Fibroblast of mammary gland (primary cell): Measurements from ENCODE around the gene GNPAT.
A peak's percentile ranks its signal among the peaks of the same experiment; 100 is the strongest.

Experiments used
- DNase-seq: peaks from one replicate; pipeline ENCODE4 v3.0.0-alpha.2; 2010; ENCODE audit warnings: low read depth
- H3K4me3 ChIP-seq: 2 replicates; pipeline ENCODE4 v1.5.1; 2011; ENCODE audit warnings: low read depth, mild to moderate bottlenecking, low read length, moderate library complexity; ENCODE audit not compliant: control insufficient read depth
- TF ChIP-seq, protein P1 (sequence below): conservative IDR thresholded peaks from 2 replicates; pipeline ENCODE4 v1.5.1; 2011; ENCODE audit warnings: low read depth, low read length, inconsistent platforms; ENCODE audit not compliant: control insufficient read depth, insufficient read depth

The GNPAT gene

GRCh38 chr1:231311720-231312431, 70.9 kb downstream of the GNPAT start:
- TF ChIP-seq, protein P1, sequence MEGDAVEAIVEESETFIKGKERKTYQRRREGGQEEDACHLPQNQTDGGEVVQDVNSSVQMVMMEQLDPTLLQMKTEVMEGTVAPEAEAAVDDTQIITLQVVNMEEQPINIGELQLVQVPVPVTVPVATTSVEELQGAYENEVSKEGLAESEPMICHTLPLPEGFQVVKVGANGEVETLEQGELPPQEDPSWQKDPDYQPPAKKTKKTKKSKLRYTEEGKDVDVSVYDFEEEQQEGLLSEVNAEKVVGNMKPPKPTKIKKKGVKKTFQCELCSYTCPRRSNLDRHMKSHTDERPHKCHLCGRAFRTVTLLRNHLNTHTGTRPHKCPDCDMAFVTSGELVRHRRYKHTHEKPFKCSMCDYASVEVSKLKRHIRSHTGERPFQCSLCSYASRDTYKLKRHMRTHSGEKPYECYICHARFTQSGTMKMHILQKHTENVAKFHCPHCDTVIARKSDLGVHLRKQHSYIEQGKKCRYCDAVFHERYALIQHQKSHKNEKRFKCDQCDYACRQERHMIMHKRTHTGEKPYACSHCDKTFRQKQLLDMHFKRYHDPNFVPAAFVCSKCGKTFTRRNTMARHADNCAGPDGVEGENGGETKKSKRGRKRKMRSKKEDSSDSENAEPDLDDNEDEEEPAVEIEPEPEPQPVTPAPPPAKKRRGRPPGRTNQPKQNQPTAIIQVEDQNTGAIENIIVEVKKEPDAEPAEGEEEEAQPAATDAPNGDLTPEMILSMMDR = no peak
- H3K4me3 ChIP-seq = no peak overlapping the region
- DNase-seq = no peak

DNA sequence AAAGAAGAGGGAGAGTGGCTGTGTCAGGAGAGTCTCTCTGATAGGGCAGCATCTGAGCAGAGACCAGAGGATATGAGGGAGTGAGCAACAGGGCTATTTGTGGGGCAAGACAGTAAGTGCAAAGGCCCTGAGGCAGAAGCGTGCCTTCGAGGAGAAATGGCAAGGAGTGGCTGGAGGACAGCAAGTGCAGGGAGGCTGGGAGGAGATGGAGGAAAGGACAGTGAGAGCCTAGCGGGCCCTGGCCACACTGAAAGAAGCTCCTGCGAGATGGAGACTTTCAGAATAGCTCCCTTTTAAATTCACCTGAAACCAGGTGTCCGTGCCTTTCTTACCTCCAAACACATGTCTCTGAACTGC, 71.4 kb downstream of the GNPAT start:
- no peak overlapping the region for H3K4me3 ChIP-seq
- no peak for DNase-seq
- TF ChIP-seq, protein P1 = no peak

DNA sequence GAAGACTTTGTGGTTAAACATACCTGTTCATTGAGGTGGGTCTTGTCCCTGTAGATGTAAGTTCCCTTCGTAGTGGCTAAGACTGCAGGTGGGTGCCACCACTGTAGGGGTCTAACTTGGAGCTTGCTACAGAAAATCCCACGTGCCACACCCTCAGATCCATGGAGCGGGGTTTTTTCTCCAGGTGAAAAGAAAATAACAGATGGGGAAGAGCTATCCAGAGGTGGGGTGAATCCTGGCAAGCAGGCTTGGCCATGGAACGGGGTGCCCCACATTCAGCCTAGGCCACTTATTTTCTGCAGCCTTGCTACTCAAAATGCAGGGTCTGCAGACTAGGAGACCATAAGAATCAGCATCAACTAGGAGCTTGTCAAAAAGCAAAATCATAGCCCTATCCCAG, 72.6 kb downstream of the GNPAT start:
- TF ChIP-seq, protein P1 = no peak
- H3K4me3 ChIP-seq = no peak overlapping the region
- no peak for DNase-seq

DNA sequence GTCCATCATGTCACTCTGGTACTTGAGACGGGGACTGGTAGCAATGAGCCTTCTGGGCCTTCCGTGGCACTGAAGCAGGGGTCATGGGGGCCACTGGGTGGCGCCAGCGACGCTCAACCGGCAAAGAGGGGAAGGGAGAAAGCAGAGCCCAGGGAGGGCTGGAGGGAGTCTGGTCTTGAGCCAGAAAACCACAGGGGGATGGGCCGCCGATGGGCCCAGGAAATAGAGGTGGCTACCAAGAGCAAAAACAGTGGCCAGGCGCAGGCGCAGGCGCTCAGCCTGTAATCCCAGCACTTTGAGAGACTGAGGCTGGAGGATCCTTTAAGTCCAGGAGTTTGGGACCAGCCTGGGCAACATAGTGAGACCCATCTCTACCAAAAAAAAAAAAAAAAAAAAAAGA, 74.9 kb downstream of the GNPAT start:
- peak; percentile 39 for DNase-seq
- TF ChIP-seq, protein P1 = peak; percentile 56
- no peak overlapping the region for H3K4me3 ChIP-seq

DNA sequence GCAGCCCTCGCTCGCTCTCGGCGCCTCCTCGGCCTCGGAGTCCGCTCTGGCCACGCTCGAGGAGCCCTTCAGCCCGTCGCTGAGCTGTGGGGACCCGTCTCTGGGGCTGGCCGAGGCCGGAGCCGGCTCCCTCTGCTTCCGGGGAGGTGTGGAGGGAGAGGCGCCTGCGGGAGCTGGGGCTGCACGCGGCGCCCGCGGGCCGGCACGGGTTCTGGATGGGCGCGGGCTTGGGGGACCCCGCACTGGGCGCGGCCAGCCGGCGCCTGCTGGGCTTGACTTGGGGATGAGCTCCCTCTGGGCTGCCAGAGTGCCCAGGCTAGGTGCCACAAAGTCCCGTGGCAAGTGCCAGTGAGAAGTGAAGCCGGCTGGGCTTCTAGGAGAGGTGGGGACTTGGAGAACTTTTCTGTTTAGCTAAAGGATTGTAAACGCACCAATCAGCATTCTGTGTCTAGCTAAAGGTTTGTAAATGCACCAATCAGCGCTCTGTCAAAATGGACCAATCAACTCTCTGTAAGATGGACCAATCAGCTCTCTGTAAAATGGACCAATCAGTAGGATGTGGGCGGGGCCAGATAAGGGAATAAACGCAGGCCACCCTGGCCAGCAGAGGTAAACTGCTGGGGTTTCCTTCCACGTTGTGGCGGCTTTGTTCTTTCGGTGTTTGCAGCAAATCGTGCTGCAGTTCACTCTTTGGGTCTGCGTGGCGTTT, 76.4 kb downstream of the GNPAT start:
- no peak for DNase-seq
- TF ChIP-seq, protein P1 = no peak

GRCh38 chr1:231318015-231318355, 77.0 kb downstream of the GNPAT start:
- TF ChIP-seq, protein P1 = no peak

More for the DNA sequence above, 76.4 kb downstream of the GNPAT start:
- no peak overlapping the region for H3K4me3 ChIP-seq

More at GRCh38 chr1:231318015-231318355, 77.0 kb downstream of the GNPAT start:
- no peak for DNase-seq
- H3K4me3 ChIP-seq = no peak overlapping the region
